ENCODE data around the gene SRA1.
"Not testable (repeated sequence)": the region's sequence is repeated elsewhere in the genome, so short reads cannot be mapped to it uniquely, and the experiment has no call there.

The SRA1 gene

GRCh38 chr5:140598836-140599235 is 41.6 kb upstream of the SRA1 start:
- no peak overlapping the region for H3K4me3 ChIP-seq (ENCODE audit: control insufficient read depth, low read depth, low read length)
- DNase-seq (ENCODE audit: low read depth): no peak
- TF ChIP-seq CTCF (IDR thresholded peaks at IDR 0.05; ENCODE audit: control insufficient read depth, insufficient read depth, low read depth, low read length, missing control alignments): no peak

GRCh38 chr5:140596321-140596741 is 39.1 kb upstream of the SRA1 start:
- TF ChIP-seq CTCF (IDR thresholded peaks at IDR 0.05; ENCODE audit: control insufficient read depth, insufficient read depth, low read depth, low read length, missing control alignments): no peak
- no peak for DNase-seq (ENCODE audit: low read depth)
- no peak overlapping the region for H3K4me3 ChIP-seq (ENCODE audit: control insufficient read depth, low read depth, low read length)

GRCh38 chr5:140595538-140596300 is 38.4 kb upstream of the SRA1 start:
- TF ChIP-seq CTCF (IDR thresholded peaks at IDR 0.05; ENCODE audit: control insufficient read depth, insufficient read depth, low read depth, low read length, missing control alignments): no peak
- DNase-seq (ENCODE audit: low read depth): no peak
- no peak overlapping the region for H3K4me3 ChIP-seq (ENCODE audit: control insufficient read depth, low read depth, low read length)

- TF ChIP-seq CTCF (IDR thresholded peaks at IDR 0.05; ENCODE audit: control insufficient read depth, insufficient read depth, low read depth, low read length, missing control alignments): no peak
- DNase-seq (ENCODE audit: low read depth): no peak
- H3K4me3 ChIP-seq (ENCODE audit: control insufficient read depth, low read depth, low read length): no peak overlapping the region
Measured at GRCh38 chr5:140594169-140594568, 36.9 kb upstream of the SRA1 start.

- DNase-seq (ENCODE audit: low read depth); H3K4me3 ChIP-seq (ENCODE audit: control insufficient read depth, low read depth, low read length): not testable (repeated sequence)
Measured at GRCh38 chr5:140593070-140593469, 35.8 kb upstream of the SRA1 start.

- no peak overlapping the region for H3K4me3 ChIP-seq (ENCODE audit: control insufficient read depth, low read depth, low read length)
- no peak for TF ChIP-seq CTCF (IDR thresholded peaks at IDR 0.05; ENCODE audit: control insufficient read depth, insufficient read depth, low read depth, low read length, missing control alignments)
- DNase-seq (ENCODE audit: low read depth): peak; percentile 27
Measured at GRCh38 chr5:140591747-140592372, 34.6 kb upstream of the SRA1 start.

GRCh38 chr5:140590861-140591260 is 33.6 kb upstream of the SRA1 start:
- TF ChIP-seq CTCF (IDR thresholded peaks at IDR 0.05; ENCODE audit: control insufficient read depth, insufficient read depth, low read depth, low read length, missing control alignments): no peak
- no peak overlapping the region for H3K4me3 ChIP-seq (ENCODE audit: control insufficient read depth, low read depth, low read length)
- DNase-seq (ENCODE audit: low read depth): no peak
